Measurements from ENCODE around the gene C20orf202.
"Not testable (repeated sequence)": the region's sequence is repeated elsewhere in the genome, so short reads cannot be mapped to it uniquely, and the experiment has no call there.

Gene C20orf202

DNA sequence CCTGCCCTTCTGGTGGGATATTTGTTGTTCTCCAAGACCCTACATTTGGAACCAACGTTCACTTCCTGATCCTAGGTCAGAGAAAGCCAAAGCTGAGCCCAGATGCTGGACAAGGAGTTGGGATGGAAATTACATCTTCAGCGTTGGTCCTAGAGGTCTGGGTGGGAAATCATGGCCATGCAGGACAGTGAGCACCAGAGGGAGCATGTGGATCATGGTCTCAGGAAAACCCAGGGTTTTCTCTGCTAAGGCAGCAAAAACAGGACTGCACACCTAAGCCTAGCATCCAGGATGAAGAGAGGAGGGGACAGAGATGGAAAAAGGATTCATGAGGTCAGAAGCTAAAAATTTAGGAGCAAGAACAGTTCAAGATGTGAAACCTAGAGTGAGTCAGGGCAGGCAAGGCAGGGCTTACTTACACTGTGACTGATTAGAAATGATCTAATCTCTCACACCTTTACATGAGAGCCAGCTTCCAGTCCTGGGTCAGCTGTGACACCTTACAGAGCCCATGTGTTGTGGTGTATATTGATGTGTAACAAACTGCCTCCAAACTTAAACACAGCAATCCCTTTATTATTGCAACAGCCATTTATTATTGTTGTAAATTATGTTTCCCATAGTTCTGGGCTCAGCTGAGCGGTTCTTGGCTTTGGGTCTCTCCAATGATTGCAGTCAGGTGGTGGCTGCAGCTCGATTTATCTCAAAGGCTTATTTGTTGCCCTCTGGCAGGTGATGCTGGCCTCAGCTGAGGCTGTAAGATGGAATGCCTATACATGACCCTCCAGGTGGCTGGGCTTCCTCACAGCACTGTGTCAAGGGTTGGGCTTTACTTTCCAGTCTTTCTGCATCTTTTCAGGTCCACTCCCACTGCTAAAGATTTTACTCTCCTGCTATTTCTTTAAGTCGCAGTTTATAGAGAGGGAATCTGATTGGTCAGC is 6.5 kb downstream of the C20orf202 start:
- DNase-seq (ENCODE audit: low read depth): no peak

DNA sequence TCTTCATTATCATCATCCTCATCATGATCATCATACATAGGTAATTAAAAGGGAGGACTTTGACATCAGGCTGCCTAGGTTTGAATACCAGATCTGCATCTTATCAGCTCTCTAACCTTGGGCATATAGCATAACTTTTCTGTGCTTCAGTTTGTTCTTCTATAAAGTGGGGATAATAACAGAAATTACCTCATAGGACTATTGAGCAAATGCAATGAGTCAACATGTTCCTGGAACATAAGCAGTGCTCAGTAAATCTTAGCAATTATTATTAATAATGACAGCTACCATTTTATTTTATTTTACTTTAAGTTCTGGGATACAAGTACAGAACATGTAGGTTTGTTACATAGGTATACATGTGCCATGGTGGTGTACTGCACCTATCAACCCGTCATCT is 7.2 kb downstream of the C20orf202 start:
- no peak for DNase-seq (ENCODE audit: low read depth)

DNA sequence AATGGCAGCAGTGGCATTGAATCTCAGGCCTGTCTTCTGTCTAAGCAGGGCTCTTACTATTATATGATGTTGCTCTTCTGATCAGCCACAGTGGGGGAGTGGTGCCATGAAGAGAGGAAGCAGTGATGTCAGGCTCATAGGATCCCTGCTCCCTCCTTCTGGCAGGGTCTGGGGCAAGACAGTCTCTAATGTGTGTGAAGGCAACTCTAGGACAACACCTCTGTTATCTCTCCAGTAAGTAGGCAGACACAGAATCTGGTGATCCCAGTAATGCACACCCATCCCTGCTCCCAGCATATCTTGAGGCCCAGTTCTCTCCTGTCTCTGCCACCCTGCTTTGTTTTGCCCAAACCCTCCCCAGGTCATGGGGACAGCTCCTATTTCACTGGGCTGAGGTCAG is 8.8 kb downstream of the C20orf202 start:
- no peak for DNase-seq (ENCODE audit: low read depth)

DNA sequence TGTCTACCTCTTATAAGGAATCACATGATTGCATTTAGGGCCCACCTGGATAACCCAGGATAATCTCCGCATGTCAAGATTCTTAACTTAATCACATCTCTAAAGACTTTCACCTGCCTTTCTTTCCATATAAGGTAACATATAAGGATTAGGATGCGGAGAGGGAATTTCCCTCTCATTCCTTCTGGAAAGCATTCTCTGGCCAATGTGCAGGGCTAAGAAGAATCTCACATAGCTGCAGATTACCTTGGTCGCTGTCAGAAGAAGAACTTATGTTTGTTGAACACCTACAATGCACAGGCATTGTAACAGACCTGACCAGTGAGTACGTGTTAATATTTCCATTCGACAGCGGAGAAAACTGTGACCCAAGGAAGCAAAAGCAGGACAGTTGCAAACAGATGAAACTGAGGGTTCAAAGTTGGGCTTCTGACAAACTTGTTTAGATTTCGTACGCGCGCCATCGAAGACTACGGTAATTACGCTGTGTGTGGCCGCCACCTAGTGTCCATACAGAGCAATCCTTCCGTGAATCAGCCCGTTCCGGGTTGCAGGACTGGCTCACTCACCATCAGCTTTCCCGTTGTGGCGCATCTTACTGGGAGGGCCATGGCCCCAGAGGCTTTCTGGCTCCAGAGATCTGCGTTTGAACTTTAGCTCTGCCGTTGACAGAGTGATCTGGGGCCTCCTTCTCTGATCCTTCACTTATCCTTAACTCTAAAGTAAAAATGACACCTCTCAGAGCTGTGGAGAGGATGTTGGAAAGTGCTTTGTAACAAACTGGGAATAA is 9.5 kb downstream of the C20orf202 start:
- DNase-seq (ENCODE audit: low read depth): peak; percentile 54

DNA sequence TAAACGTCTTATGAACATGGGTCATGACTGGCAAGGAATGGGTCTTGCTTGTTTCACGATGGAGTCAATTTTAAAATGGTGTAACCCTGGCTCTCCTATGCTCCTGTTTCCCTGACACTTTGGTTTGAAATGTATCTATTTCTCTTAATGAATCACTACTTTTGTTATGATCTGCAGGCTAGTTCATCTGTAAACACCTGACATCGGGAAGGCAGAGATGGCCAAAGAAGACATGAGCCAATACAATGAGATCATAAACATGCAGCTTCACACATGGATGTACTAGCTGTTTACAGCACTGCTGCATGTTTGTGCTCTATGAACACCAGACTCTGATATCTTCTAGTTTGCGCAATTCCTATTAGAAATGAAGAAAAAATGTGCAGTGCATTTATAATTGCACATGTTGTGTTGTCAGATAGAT is 11.6 kb downstream of the C20orf202 start:
- DNase-seq (ENCODE audit: low read depth): no peak

DNA sequence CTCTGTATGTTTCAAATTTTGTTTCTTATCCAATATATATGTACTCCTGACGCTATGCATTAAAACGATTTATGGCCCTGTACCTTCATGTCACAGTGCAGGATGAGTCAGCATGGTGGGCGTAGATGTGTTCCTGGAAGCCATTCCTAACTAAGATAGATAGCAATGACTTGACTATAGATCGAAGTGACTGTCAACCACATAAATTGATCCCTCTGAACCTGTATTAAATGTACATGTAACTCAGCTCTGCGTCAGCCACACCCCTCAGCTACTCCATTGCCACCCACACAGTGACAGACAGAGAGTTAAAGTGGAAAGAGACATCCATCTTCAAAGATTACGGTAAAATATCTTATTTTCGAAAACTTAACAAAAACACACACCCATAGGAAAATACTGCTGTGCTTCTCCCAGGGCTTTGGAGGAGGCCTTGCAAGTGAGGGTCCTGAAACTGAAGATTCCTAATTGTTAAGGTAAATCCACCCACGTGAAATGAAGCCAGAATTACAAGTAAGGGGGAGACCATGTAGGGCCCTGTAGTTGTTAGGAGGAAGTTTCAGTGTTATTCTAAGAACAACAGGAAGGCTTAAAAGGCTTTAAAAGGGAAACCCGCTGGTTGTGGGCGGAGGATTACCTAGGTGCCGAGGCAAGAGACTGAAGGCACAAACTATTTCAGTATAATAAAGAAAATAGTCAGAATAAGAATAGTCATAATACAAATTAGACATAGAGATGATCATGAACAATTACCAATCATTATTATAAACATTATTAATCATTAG is 12.3 kb downstream of the C20orf202 start:
- no peak for DNase-seq (ENCODE audit: low read depth)

DNA sequence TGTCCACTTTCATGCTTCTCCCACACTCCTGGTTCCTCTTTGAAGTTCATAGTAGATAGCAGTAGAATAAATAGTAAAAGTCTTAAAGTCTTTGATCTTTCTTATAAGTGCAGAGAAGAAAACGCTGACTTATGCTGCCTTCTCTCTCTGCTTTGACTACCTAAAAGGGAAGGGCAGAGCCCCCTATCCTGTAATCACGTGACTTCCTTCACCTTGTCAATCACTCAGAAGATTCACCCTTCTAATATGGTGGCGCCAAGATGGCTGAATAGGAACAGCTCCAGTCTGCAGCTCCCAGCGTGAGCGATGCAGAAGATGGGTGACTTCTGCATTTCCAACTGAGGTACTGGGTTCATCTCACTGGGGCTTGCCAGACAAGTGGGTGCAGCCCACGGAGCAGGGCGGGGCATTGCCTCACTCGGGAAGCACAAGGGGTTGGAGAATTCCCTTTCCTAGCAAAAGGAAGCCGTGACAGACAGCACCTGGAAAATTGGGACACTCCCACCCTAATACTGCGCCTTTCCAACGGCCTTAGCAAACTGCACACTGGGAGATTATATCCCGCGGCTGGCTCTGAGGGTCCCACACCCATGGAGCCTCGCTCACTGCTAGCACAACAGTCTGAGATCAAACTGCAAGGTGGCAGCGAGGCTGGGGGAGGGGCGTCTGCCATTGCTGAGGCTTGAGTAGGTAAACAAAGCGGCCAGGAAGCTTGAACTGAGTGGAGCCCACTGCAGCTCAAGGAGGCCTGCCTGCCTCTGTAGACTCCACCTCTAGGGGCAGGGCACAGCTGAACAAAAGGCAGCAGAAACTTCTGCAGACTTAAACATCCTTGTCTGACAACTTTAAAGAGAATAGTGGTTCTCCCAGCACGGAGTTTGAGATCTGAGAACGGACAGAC is 13.5 kb downstream of the C20orf202 start:
- DNase-seq (ENCODE audit: low read depth): not testable (repeated sequence)

DNA sequence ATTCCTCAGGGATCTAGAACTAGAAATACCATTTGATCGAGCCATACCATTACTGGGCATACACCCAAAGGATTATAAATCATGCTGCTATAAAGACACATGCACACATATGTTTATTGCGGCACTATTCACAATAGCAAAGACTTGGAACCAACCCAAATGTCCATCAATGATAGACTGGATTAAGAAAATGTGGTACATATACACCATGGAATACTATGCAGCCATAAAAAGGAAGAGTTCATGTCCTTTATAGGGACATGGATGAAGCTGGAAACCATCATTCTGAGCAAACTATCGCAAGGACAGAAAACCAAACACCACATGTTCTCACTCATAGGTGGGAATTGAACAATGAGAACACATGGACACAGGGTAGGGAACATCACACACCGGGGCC is 19.5 kb downstream of the C20orf202 start:
- DNase-seq (ENCODE audit: low read depth): not testable (repeated sequence)

DNA sequence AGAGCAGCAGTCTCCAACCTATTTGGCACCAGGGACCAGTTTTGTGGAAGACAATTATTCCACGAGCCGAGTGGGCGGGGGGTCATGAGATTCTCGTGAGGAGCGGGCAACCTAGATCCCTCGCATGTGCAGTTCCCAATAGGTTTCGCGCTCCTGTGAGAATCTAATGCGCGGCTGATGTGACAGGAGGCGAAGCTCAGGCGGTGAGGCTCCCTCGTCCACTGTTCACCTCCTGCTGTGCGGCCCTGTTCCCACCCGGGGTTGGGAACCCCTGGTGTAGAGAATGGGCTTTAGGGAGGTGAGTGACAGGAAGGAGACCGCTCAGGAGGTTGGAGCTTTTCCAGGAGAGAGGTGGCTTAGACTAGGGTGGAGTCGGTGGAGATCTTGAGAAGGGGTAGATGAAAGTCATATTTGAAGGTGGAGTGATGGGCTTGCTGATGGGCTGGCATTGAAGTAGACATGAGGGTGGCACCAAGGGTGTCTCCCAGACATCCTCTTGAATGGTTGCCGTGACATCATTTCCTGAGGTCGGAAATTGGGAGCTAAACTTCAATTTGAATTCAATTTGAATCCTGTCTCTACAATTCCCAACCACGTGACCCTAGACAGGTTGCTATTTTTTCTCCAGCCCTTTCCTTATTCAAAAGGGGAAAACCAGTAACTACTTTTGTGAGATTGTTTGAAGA is 21.1 kb downstream of the C20orf202 start:
- DNase-seq (ENCODE audit: low read depth): no peak

DNA sequence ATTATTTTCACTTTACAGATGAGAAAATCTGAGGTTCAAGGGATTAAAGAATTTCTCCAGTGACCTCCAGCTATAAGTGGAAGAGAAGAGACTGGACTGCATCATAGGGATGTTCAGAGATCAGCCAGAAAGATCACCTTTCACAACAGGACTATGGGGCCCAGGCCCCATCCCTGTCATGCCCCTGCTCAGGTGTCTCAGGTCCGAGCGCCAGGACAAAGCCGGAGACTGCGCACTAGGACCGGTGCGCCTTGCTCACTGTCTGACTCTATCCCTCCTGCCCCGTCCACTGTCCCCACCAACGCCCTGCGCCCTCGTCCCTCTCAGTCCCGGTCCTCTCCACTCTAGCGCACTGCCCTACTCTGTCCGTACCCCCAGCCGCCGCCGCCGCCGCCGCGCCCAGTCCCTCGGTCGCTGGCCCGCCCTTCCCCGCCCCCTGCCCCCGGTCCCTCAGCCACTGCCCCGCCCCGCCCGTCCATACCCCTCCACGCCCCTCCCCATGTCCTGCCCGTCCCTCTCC is 22.1 kb downstream of the C20orf202 start:
- DNase-seq (ENCODE audit: low read depth): no peak

DNA sequence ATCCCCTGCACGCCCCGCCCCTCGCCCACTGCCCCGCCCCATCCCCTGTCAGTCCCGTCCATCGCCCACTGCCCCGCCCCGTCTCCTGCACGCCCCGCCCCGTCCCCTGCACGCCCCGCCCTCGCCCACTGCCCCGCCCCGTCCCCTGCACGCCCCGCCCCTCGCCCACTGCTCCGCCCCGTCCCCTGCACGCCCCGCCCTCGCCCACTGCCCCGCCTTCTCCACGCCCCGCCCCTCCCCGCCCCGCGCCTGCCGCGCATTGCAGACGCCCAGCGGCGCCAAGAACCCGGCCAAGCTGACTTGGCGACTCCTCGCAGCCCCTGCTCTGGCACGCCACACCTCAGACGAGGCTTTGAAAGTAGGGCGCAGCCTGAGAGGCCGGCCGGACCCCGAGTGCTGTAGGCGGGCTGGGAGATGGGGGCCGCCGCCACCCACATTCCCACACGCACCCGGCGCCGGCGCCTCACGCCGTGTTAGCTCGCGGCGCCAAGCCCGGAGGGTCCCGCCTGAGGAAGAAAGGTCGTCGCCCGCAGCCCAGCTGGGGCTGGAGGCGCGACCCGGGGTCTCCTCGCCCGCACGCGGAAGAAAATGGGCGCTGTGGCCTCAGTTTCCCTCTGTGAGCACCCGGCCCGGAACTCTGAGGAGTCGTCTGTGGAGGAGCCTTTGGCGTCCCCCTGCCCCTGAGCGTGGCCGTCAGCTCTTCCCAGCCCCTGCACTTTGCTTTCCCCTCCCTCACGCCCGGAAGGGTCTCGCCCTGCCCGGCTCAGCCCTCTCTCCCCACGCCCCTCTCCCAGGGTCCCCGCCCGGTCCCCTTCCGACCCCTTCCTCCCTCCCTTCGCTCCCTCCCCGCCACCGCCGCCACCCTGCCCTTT is 22.8 kb downstream of the C20orf202 start, which contains the start of gene RAD21L1:
Gene RAD21L1 (plus strand): TSS at position 262 of the 872 bp plus-strand sequence. CDS start 2,410 bp downstream, outside the sequence.
- DNase-seq (ENCODE audit: low read depth): no peak

DNA sequence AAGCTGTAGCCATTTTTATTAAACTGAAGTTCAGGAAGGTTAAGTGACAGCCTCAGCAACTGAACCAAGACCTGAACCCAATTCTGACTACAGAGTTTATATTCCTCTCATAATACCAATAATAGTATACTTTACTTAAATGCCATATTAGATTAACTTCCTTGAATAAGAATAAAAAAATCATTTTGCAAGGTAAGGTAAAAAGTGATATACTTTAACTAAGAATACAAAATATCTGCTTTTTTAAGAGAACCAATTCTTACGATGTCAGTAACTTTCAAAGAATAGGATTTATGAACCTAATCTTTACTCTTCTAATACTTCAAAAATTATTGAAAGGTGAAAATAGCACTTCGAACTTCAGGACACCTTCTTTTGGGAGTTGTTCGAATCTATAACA is 26.3 kb downstream of the C20orf202 start:
- DNase-seq (ENCODE audit: low read depth): no peak

DNA sequence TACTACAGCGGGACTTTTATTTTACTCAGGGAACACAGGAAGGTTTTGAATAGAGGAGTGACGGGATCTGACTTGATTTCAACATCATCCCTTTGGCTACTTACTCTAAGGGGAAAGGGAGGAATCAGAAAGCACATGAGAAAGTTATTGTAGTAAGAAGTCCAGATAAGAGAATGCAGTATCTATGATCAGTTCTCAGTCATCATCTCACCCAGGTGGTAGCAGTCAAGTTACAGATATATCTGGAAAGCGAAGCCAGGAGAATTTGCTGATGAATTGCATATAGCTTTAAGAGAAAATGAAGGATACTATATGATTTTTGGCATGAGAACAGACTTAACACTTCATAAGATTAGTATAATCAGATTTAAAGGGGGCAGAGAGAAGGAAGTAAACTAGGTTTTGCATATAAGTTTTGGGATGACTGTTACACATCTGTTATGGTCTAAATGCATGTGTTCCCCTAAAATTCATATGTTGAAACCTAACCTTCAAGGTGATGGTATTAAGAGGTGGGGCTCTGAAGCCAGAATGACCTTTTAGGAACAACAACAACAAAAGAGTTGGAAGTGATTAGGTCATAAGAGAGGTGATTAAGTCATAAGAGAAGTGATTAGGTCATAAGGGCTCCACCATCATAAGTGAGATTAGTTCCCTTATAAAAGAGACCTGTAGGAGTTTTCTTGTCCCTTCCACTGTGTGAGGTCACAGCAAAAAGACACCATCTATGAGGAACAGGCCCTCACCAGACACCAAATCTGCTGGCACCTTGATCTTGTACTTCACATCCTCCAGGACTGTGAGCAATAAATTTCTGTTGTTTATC is 29.2 kb downstream of the C20orf202 start:
- DNase-seq (ENCODE audit: low read depth): no peak

DNA sequence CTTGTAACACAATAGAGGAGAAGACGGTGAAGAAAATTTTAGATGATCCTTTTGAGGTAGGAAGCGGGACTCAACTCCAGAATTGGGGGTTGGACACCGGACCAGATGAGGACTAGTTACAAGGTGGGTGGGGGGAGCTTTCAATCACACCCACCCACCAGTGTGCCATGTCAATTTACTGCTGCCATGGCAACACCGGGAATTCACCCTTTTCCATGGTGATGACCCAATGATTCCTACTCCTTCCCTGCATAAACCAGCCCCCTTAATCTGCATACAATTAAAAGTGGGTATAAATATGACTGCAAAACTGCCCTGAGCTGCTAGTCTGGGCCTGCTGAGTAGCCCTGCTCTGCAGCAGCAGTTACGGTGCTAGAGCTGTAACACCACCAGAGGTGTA is 37.3 kb downstream of the C20orf202 start:
- DNase-seq (ENCODE audit: low read depth): no peak

DNA sequence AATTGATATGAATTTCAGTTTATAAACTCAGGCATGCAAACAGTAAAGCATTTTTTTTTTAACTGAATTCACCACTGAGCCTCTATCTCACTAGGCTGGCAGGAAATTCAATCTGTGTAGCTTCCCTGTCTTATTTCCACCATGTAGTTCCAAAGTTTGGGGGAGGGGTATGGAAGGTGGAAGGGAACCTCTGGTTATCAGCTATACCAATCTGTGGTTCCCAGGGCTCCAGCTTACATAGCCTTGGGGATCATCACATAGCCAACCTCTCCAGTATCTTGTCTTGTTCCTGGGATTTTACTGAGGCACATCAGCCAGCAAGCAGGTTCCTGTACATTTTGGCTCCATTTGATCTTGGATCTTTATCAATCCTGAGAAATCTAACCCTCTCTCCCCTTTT is 38.2 kb downstream of the C20orf202 start:
- no peak for DNase-seq (ENCODE audit: low read depth)

DNA sequence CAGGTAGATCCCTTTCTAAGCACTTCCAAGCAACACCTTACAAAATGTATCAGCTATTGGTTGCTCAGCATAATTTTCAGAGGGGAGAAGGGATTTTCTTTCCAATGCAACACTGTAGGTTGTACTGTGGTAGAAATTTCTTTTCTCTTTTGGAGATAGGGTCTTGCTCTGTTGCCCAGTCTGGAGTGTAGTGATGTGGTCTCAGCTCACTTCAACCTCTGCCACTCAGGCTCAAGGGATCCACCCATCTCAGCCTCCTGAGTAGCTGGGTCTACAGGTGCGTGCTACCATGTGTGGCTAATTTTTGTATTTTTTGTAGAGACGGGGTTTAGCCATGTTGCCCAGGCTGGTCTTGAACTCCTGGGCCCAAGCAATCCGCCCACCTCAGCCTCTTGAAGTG is 38.8 kb downstream of the C20orf202 start:
- no peak for DNase-seq (ENCODE audit: low read depth)

DNA sequence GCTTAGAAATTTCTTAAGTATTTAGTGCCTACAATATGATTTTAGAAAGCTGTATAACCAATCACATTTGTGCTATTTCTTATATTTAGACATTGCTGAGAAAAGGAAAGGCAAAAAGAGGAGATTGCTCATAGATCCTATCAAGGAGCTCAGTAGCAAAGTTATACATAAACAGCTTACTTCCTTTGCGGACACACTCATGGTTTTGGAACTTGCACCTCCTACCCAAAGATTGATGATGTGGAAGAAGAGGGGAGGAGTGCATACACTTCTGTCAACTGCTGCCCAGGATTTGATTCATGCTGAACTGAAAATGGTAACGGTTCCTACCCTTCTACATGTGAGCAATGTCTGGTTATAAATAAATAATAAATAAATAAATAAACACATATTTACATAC is 39.3 kb downstream of the C20orf202 start:
- peak; percentile 44 for DNase-seq (ENCODE audit: low read depth)

DNA sequence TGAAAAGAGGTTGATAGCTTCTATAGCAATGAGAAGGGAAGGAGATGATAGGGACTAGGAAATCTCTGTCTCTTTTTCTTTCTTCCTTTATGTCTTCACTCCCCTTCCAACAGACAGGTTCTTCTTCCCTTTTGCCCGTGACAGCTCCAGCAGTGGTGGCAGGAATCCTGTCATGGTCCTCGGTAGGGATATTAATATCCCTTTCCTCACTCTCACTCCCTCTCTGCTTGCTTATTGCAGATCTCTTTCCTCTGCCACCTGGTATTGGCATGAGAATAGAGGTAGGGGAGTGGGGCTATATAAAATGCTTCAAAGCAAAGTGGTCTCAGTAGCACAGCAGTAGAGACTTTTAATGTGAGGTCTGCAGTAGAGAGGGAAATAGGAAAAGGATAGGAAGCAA is 42.3 kb downstream of the C20orf202 start:
- DNase-seq (ENCODE audit: low read depth): no peak

Measured in stromal cell of bone marrow (primary cell).